Psoas muscle (tissue), 8 donors: ENCODE results near the gene CD6. TPM values are rescaled to one million over a fixed set of nuclear protein-coding genes. Genes with fewer than 3 reads are reported as not detected.
"Not testable (repeated sequence)": the region's sequence is repeated elsewhere in the genome, so short reads cannot be mapped to it uniquely, and the experiment has no call there.

Source experiments
- ATAC-seq, 4 donors: fragments of 200-7000 bp; cut with Tn5 transposase; one replicate each; pipeline ENCODE4 v1.9.1; 2020; ENCODE audit warnings: moderate library complexity in 3 of 4, mild to moderate bottlenecking in 2 of 4
- DNase-seq, 2 donors: peaks; one replicate each; pipeline ENCODE4 v3.0.0-alpha.2; 2020
- H3K27ac ChIP-seq: fragments of 200-600 bp; one replicate; pipeline ENCODE4 v1.8.0; 2022
- H3K27me3 ChIP-seq, 3 donors: fragments of 200-600 bp in 1 of 3; one replicate each; pipeline versions ENCODE4 v1.6.1 to v1.8.0; 2013 to 2022; ENCODE audit warnings: low read length in 2 of 3, mild to moderate bottlenecking in 2 of 3, moderate library complexity in 1 of 3; ENCODE audit not compliant: insufficient read depth in 3 of 3
- H3K36me3 ChIP-seq, 2 donors: fragments of 200-600 bp in 1 of 2; one replicate each; pipeline versions ENCODE4 v1.6.1 to v1.8.0; 2013 to 2022; ENCODE audit warnings: low read depth in 1 of 2, mild to moderate bottlenecking in 1 of 2, moderate library complexity in 1 of 2; ENCODE audit not compliant: insufficient read depth in 1 of 2
- H3K4me1 ChIP-seq: fragments of 200-600 bp; one replicate; pipeline ENCODE4 v1.8.0; 2022
- H3K4me3 ChIP-seq: fragments of 200-600 bp; one replicate; pipeline ENCODE4 v1.8.0; 2022; ENCODE audit warnings: mild to moderate bottlenecking
- H3K9me3 ChIP-seq: fragments of 200-600 bp; one replicate; pipeline ENCODE4 v1.8.0; 2022
- WGBS, 3 donors: extraction: QIAGEN DNeasy Blood & Tissue Kit; methylation state at CpG; one replicate each; pipeline versions ENCODE4 v1.1.6 to v1.1.7; 2013; 5-methylcytosine and 5-hydroxymethylcytosine counted together
- intact Hi-C, 2 donors: fragments of 100-400 bp; cut with DNase I; formaldehyde crosslinking; loops; one replicate each; pipeline versions ENCODE4 v1.11.0 to v1.14.2; 2022
- polyA plus RNA-seq, 3 donors: library from polyadenylated mRNA; stranded (reverse); fragments of 200-250 nt; gene quantifications; one replicate each; pipeline ENCODE4 v1.2.3, GENCODE V29; 2013
- total RNA-seq, 4 donors: library from RNA; stranded (reverse); fragmentation: NEBNext Ultra II Directional in 2 of 4; extraction: Animal tissue kit (Norgen Biotek cat#: 25700) in 2 of 4; gene quantifications; one replicate each; pipeline versions ENCODE4 v1.2.1 to v1.2.4, GENCODE V29; 2021 to 2023
- TF ChIP-seq, protein P1 (sequence below): fragments of 200-600 bp; IDR thresholded peaks from one replicate; pipeline ENCODE4 v1.8.0; 2022; ENCODE audit warnings: antibody characterized with exemption
- donor health status: healthy with polysubstance abuse.
- donor health status: DM: no; HTN: no; CAD: no; lungs with moderate emphysema.
- donor health status: Bipolar disorder and iron deficiency.
- donor health status: healthy.
- donor health status: DM: yes; HTN: yes; CAD: no.
- donor health status: DM: no; HTN: no; CAD: no.
- donor health status: DM: no; HTN: no; CAD: no.
- donor health status: DM: yes; HTN: yes; CAD: no.

Gene CD6
- total and polyA plus RNA-seq, 7 donors = 0.05 to 0.74 (median 0.43) TPM

DNA sequence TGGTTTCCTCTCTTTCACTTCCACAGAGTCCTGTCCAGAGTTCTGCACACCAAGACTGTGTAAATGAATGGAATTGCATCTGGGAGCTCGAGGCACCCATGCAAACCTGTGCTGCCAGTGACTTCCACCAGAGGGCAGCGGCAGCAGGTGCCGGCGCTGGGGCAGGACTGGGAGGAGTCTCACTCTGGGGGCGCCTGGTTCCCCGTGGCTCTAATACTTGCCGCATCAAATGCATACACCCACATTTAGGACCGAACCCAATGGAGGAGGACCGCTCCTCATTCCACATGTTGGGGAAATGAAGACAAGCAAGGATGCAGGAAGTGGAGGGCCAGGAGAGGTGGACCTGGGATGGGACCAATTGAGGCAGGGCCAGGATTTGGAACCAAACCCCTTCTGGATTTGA lies 1.1 kb upstream of the CD6 start:
- peak; percentile 31 to 69 for DNase-seq
- H3K4me1 ChIP-seq = no peaks in the 10 kb centered on the region
- intact Hi-C loops = loop anchor here in 1 of 2 donors (1.0 kb wide), 1 partner anchor 159 kb away; no protein-coding TSS in a partner anchor

GRCh38 chr11:60970890-60971289 lies 590 bp upstream of the CD6 start:
- 75 to 91% (median 80%) methylated on average over 5 of the region's 5 CpGs for WGBS, 3 donors
- intact Hi-C loops = loop anchor here in 1 of 2 donors (1.0 kb wide), 1 partner anchor 158 kb away; no protein-coding TSS in a partner anchor
- H3K9me3 ChIP-seq = no peaks in the 10 kb centered on the region
- ATAC-seq (no peak), DNase-seq (no peak)
- H3K36me3 ChIP-seq = no peaks in the 10 kb centered on the region
- H3K27ac ChIP-seq = no peak overlapping the region
- TF ChIP-seq, protein P1, sequence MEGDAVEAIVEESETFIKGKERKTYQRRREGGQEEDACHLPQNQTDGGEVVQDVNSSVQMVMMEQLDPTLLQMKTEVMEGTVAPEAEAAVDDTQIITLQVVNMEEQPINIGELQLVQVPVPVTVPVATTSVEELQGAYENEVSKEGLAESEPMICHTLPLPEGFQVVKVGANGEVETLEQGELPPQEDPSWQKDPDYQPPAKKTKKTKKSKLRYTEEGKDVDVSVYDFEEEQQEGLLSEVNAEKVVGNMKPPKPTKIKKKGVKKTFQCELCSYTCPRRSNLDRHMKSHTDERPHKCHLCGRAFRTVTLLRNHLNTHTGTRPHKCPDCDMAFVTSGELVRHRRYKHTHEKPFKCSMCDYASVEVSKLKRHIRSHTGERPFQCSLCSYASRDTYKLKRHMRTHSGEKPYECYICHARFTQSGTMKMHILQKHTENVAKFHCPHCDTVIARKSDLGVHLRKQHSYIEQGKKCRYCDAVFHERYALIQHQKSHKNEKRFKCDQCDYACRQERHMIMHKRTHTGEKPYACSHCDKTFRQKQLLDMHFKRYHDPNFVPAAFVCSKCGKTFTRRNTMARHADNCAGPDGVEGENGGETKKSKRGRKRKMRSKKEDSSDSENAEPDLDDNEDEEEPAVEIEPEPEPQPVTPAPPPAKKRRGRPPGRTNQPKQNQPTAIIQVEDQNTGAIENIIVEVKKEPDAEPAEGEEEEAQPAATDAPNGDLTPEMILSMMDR = no peak
- no peaks in the 10 kb centered on the region for H3K27me3 ChIP-seq
- no peak overlapping the region for H3K4me3 ChIP-seq
- no peaks in the 10 kb centered on the region for H3K4me1 ChIP-seq

More for the DNA sequence above, 1.1 kb upstream of the CD6 start:
- Histone ChIP-seq H3K27ac (no peak overlapping the region), H3K4me3 (no peak overlapping the region), H3K9me3 (no peaks in the 10 kb centered on the region), H3K27me3 (no peaks in the 10 kb centered on the region), H3K36me3 (no peaks in the 10 kb centered on the region)
- TF ChIP-seq, protein P1 = peak; percentile 83
- peak; percentile 69 to 73 (median 72) for ATAC-seq
- 21 to 27% (median 26%) methylated on average over 9 of the region's 9 CpGs for WGBS, 3 donors

- Histone ChIP-seq H3K9me3 (no peaks in the 10 kb centered on the region), H3K4me3 (no peak overlapping the region), H3K4me1 (no peaks in the 10 kb centered on the region), H3K27me3 (no peaks in the 10 kb centered on the region), H3K36me3 (no peaks in the 10 kb centered on the region), H3K27ac (no peak overlapping the region)
- intact Hi-C loops = no loop called here
- WGBS, 3 donors = 88% methylated on average over 15 of the region's 15 CpGs
- ATAC-seq = no peak
- TF ChIP-seq, protein P1 = no peak
- no peak for DNase-seq
Observed at GRCh38 chr11:60972182-60973030, 926 bp downstream of the CD6 start.

DNA sequence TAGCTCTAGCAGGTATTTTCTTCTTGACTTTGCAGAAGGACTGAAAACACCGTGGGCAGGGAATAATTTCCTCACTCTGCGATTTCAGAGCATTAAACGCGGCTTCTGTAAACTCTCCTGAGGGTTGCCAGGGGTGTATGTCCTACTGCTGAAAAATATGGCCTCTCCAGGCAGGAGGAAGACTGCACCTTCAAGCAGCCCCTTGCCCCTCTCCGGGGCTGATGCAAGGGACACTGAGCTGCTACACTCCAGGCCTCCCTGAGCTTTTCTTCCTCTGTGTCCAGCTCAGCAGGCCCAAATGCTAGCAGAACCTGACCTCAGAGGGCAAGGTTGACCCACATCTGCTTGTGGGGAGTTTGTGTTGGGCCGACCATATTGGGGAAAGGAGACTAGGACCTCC lies 2.2 kb downstream of the CD6 start:
- H3K9me3 ChIP-seq = no peaks in the 10 kb centered on the region
- no peaks in the 10 kb centered on the region for H3K36me3 ChIP-seq
- H3K27me3 ChIP-seq = no peaks in the 10 kb centered on the region
- no peak overlapping the region for H3K4me3 ChIP-seq
- intact Hi-C loops = no loop called here
- WGBS, 3 donors = 80 to 84% (median 82%) methylated on average over 6 of the region's 6 CpGs
- no peak for DNase-seq
- no peak overlapping the region for H3K27ac ChIP-seq
- no peaks in the 10 kb centered on the region for H3K4me1 ChIP-seq
- TF ChIP-seq, protein P1 = no peak
- ATAC-seq = no peak

DNA sequence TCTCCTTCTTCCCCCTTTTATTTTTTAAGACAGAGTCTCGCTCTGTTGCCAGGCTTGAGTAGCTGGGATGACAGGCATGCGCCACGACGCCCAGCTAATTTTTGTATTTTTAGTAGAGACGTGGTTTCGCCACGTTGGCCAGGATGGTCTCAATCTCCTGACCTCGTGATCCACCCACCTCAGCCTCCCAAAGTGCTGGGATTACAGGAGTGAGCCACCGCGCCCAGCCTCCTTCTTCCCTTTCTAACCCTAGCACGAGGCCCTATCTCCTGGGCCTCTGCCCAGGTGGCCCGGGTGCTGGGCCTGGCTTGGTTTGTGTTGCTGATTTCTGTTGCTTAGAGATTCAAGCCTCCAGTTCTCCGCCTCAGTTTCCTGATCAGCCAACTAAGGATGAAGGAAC lies 2.8 kb downstream of the CD6 start:
- intact Hi-C loops, ATAC-seq, H3K27me3 ChIP-seq, H3K27ac ChIP-seq, H3K4me3 ChIP-seq, H3K4me1 ChIP-seq, DNase-seq, H3K36me3 ChIP-seq, H3K9me3 ChIP-seq: not testable (repeated sequence)
- 85 to 88% (median 85%) methylated on average over 13 of the region's 13 CpGs for WGBS, 3 donors
